Gastroesophageal sphincter (tissue), 3 donors: ENCODE data around the gene CYTIP.

Experiments used
- EP300 ChIP-seq: sonication (generic); formaldehyde crosslinking; IDR thresholded peaks from one replicate; pipeline ENCODE4 v1.6.1; 2017; ENCODE audit warnings: antibody characterized with exemption, mild to moderate bottlenecking
- POLR2A ChIP-seq, 2 donors: fragments of 450-650 bp; IDR thresholded peaks; one replicate each; pipeline ENCODE4 v1.6.1; 2017; ENCODE audit warnings: antibody characterized with exemption in 2 of 2, mild to moderate bottlenecking in 2 of 2, moderate library complexity in 1 of 2
- TF ChIP-seq, protein P1 (sequence below), 4 experiments: fragments of 200-600 bp in 2 of 4; fragments of 450-650 bp in 2 of 4; sonication (generic) in 1 of 4; IDR thresholded peaks; one replicate each; pipeline ENCODE4 v1.5.1; 2017 to 2019; ENCODE audit warnings: antibody characterized with exemption in 4 of 4, mild to moderate bottlenecking in 2 of 4, moderate library complexity in 2 of 4

DNA sequence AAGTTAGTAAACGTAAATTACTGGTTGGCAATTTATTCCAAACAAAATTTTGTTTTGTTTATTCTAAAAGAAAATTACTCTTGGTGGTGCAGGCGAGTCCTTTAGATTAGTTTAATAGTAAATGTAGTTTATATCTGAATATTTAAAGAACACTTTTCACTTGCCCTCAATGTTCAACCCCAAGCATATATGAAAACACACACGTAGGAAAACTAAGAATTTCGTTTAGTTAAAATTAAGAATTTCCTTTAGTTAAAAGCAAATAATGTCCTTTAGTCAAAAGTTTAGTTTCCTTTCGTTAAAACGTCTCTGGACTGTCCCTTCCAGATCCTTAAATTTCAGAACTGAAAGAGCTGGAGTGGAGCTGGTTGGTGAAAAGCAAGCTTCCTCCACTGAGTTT, 19.1 kb upstream of the CYTIP start:
- TF ChIP-seq POLR2A (IDR thresholded peaks at IDR 0.05) (no peak), EP300 (no peak)
- TF ChIP-seq, protein P1, sequence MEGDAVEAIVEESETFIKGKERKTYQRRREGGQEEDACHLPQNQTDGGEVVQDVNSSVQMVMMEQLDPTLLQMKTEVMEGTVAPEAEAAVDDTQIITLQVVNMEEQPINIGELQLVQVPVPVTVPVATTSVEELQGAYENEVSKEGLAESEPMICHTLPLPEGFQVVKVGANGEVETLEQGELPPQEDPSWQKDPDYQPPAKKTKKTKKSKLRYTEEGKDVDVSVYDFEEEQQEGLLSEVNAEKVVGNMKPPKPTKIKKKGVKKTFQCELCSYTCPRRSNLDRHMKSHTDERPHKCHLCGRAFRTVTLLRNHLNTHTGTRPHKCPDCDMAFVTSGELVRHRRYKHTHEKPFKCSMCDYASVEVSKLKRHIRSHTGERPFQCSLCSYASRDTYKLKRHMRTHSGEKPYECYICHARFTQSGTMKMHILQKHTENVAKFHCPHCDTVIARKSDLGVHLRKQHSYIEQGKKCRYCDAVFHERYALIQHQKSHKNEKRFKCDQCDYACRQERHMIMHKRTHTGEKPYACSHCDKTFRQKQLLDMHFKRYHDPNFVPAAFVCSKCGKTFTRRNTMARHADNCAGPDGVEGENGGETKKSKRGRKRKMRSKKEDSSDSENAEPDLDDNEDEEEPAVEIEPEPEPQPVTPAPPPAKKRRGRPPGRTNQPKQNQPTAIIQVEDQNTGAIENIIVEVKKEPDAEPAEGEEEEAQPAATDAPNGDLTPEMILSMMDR (IDR thresholded peaks at IDR 0.05), result no peak
